Measurements from ENCODE around the gene SLC5A5. TPM values are rescaled to one million over a fixed set of nuclear protein-coding genes. Genes with fewer than 3 reads are reported as not detected.
"Not testable (repeated sequence)": the region's sequence is repeated elsewhere in the genome, so short reads cannot be mapped to it uniquely, and the experiment has no call there.

Gene SLC5A5
- polyA plus RNA-seq, 1 donor from 2014 or later, result not detected

DNA sequence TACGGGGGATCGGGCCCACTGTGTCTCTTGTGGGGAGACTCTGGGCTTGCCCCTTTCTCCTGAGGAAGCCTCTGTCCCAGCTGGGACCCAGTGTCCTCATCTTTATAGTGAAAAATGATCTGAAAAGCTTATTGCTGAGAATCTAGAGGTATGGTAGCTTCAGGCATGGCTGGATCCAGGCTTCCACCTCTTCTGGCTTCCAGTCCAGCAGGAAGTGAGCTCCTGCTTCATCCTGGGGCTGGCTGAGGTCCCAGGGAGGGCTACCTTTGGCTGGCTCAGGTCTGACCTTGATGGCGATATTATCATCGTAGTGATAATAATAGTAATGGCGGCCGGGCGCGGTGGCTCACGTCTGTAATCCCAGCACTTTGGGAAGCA is 3.0 kb downstream of the SLC5A5 start:
- Mint-ChIP-seq H3K9me3 (no peaks in the 10 kb centered on the region), H3K27me3 (peaks cover 15% of the 10 kb centered on the region), H3K4me3 (peak overlapping the region in 3 of 4 donors; percentile 22 to 85 (median 23))

DNA sequence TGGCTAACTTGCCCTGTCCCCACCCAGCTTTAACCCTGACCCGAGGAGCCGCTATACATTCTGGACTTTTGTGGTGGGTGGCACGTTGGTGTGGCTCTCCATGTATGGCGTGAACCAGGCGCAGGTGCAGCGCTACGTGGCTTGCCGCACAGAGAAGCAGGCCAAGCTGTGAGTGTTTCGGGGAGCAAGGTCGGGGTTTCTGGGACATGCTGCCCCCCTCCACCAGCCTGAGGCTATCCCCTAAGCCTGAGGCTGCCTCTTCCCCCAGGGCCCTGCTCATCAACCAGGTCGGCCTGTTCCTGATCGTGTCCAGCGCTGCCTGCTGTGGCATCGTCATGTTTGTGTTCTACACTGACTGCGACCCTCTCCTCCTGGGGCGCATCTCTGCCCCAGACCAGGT is 6.0 kb downstream of the SLC5A5 start:
- H3K27me3 Mint-ChIP-seq, result peaks cover 8% of the 10 kb centered on the region
- no peak overlapping the region for H3K4me3 Mint-ChIP-seq
- H3K36me3 Mint-ChIP-seq, result no peaks in the 10 kb centered on the region
- no peak overlapping the region for H3K27ac Mint-ChIP-seq
- no peaks in the 10 kb centered on the region for H3K9me3 Mint-ChIP-seq
- H3K4me1 Mint-ChIP-seq, result peaks cover 1 to 5% (median 5%) of the 10 kb centered on the region in 3 donors

More for the DNA sequence above, 3.0 kb downstream of the SLC5A5 start:
- peaks cover 0 to 2% (median 1%) of the 10 kb centered on the region in 3 donors for H3K4me1 Mint-ChIP-seq
- no peaks in the 10 kb centered on the region for H3K36me3 Mint-ChIP-seq
- H3K27ac Mint-ChIP-seq, result peak overlapping the region in 2 of 3 donors; percentile 78 to 84

DNA sequence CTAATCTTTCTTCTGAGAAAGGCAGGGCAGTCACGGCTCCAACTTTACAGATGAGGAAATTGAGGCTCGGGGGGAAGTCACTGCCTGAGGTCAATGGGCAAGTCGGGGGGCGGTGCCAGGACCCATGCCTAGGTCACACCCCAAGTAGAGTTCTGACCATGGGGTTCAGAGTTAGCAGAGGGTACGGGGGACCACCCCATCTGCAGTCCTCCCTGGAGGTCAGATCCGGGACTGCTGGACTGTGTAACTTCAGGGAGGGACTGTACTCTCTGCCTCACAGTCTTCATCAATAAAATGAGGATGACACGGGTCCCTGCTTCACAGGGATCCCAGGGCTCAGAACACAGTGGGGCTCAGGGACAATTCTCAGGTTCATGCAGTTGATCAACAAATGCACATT is 7.7 kb downstream of the SLC5A5 start:
- H3K4me1 Mint-ChIP-seq, result peaks cover 4 to 10% (median 10%) of the 10 kb centered on the region in 3 donors
- H3K36me3 Mint-ChIP-seq, result no peaks in the 10 kb centered on the region
- peaks cover 6% of the 10 kb centered on the region for H3K27me3 Mint-ChIP-seq
- H3K27ac Mint-ChIP-seq, result no peak overlapping the region
- no peak overlapping the region for H3K4me3 Mint-ChIP-seq
- no peaks in the 10 kb centered on the region for H3K9me3 Mint-ChIP-seq

DNA sequence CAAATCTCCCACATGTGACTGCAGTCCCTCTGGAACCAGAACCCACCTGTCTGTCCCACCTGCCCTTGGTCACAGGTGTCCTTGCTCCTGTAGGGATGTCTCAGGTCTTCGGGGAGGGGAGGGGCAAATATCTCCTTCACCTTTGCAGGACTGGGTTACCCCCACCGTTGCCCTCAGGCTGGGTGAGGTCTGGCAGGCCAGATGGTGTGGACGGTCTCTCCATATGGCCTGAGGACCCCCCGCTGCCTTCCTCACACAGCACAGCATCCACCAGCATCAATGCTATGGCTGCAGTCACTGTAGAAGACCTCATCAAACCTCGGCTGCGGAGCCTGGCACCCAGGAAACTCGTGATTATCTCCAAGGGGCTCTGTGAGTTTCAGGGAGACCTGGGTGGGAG is 10.0 kb downstream of the SLC5A5 start:
- Mint-ChIP-seq H3K4me3 (no peak overlapping the region), H3K27me3 (peaks cover 4% of the 10 kb centered on the region), H3K27ac (peak overlapping the region in 1 of 3 donors; percentile 65), H3K4me1 (peaks cover 13 to 21% (median 18%) of the 10 kb centered on the region in 3 donors), H3K9me3 (no peaks in the 10 kb centered on the region), H3K36me3 (no peaks in the 10 kb centered on the region)

DNA sequence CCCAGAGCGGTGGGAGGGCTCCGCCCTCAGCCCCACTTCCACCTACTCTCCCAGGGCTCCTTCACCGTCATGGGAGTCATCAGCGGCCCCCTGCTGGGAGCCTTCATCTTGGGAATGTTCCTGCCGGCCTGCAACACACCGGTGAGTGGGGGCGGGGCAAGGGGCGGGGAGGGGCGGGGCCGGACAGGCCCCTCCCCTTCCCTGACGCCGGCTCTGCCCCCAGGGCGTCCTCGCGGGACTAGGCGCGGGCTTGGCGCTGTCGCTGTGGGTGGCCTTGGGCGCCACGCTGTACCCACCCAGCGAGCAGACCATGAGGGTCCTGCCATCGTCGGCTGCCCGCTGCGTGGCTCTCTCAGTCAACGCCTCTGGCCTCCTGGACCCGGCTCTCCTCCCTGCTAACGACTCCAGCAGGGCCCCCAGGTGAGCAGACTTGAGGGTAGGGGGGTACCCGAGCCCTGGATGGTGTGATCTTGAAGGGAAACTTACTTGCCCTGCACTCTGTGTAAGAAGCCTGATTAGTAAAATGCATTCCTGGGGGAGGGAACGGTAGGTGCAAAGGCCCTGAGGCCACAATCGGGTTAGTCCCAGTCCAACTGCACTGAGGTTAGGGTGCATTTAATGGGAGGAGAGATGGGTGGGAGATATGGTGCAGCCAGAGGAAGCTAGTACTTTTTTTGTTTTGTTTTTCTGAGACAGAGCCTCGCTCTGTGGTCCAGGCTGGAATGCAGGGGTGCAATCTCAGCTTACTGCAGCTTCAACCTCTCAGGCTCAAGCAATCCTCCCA is 12.1 kb downstream of the SLC5A5 start:
- H3K9me3 Mint-ChIP-seq, result no peaks in the 10 kb centered on the region
- H3K27me3 Mint-ChIP-seq, result peaks cover 4% of the 10 kb centered on the region
- no peaks in the 10 kb centered on the region for H3K36me3 Mint-ChIP-seq
- peak overlapping the region in 2 of 3 donors; percentile 88 to 93 for H3K27ac Mint-ChIP-seq
- H3K4me1 Mint-ChIP-seq, result peaks cover 15 to 22% (median 18%) of the 10 kb centered on the region in 3 donors
- peak overlapping the region in 2 of 4 donors; percentile 62 to 79 for H3K4me3 Mint-ChIP-seq

DNA sequence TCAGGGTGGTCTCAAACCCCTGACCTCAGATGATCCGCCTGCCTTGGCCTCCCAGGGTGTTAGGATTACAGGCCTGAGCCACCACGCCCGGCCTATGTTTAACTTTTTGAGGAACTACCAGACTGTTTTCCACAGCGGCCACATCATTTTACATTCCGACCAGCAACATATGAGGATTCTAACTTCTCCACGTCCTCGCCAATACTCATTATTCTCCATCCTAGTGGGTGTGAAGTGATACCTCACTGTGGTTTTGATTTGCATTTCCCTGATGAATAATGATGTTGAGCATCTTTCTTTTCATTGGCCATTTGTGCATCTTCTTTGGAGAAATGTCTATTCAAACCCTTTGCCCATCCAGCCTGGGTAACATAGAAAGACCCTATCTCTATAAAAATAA is 14.8 kb downstream of the SLC5A5 start:
- Mint-ChIP-seq H3K4me3 (peak overlapping the region in 1 of 4 donors; percentile 38), H3K4me1 (peaks cover 15 to 17% (median 15%) of the 10 kb centered on the region in 3 donors), H3K9me3 (peaks cover 0 to 2% (median 0%) of the 10 kb centered on the region in 3 donors), H3K27ac (no peak overlapping the region), H3K27me3 (peaks cover 2% of the 10 kb centered on the region), H3K36me3 (peaks cover 4% of the 10 kb centered on the region)

DNA sequence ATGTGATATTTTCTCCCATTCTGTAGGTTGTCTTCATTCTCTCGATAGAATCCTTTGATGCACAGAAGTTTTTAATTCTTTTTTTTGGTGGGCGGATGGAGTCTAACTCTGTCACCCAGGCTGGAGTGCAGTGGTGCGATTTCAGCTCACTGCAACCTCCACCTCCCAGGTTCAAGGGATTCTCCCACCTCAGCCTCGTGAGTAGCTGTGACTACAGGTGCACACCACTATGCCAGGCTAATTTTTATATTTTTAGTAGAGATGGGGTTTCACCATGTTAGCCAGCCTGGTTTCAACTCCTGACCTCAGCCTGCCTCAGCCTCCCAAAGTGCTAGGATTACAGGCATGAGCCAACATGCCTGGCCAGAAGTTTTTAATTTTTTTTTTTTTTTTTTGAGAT is 15.5 kb downstream of the SLC5A5 start:
- H3K27me3 Mint-ChIP-seq, H3K27ac Mint-ChIP-seq: not testable (repeated sequence)
- H3K4me1 Mint-ChIP-seq, result peaks cover 15 to 17% (median 15%) of the 10 kb centered on the region in 3 donors

DNA sequence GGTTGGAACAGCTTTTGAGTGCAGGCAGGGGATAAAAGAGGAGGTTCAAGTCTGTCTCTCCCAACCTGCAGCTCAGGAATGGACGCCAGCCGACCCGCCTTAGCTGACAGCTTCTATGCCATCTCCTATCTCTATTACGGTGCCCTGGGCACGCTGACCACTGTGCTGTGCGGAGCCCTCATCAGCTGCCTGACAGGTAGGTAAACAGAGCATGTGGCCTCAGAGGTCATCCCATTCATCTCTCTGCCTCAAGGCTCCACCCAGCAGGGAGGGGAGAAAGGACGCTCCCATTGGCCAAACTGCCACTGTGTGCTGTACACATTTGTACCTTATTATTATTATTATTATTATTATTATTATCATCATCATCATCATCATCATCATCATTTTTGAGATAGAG is 16.5 kb downstream of the SLC5A5 start:
- H3K9me3 Mint-ChIP-seq, result peaks cover 0 to 2% (median 0%) of the 10 kb centered on the region in 3 donors
- peaks cover 1% of the 10 kb centered on the region for H3K27me3 Mint-ChIP-seq
- H3K36me3 Mint-ChIP-seq, result peaks cover 4% of the 10 kb centered on the region
- no peak overlapping the region for H3K4me3 Mint-ChIP-seq
- H3K27ac Mint-ChIP-seq, result no peak overlapping the region
- H3K4me1 Mint-ChIP-seq, result peaks cover 15 to 17% (median 15%) of the 10 kb centered on the region in 3 donors

More for the DNA sequence above, 15.5 kb downstream of the SLC5A5 start:
- not testable (repeated sequence) for H3K9me3 Mint-ChIP-seq, H3K4me3 Mint-ChIP-seq, H3K36me3 Mint-ChIP-seq

DNA sequence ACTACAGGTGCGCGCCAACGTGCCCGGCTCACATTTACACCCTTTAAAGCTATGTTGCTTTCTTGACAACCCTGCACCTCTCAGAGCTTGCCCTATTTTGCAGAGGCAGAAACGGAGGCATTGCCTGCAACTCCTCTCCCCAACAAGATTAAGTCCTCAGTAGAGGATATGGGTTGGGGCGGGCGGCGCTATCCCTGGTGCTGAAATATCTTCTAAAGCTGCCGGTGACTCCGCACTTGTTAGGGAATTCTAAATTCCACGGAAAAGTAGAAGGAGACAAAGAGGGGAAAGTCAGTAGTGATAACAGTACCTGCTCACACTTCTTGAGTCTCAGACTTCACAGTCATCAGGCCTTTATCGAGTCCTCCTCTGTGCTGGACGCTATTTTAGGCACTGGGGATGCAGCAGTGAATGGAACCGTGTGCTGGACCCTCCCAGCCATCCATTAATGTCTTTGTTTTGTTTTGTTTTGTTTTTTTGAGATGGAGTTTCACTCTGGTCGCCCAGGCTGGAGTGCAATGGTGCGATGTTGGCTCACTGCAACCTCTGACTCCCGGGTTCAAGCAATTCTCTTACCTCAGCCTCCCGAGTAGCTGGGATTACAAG is 18.0 kb downstream of the SLC5A5 start:
- Mint-ChIP-seq H3K4me3 (no peak overlapping the region), H3K4me1 (peaks cover 10 to 12% (median 11%) of the 10 kb centered on the region in 3 donors), H3K9me3 (peaks cover 0 to 2% (median 0%) of the 10 kb centered on the region in 3 donors), H3K27me3 (peaks cover 1% of the 10 kb centered on the region), H3K36me3 (peaks cover 4% of the 10 kb centered on the region), H3K27ac (no peak overlapping the region)

DNA sequence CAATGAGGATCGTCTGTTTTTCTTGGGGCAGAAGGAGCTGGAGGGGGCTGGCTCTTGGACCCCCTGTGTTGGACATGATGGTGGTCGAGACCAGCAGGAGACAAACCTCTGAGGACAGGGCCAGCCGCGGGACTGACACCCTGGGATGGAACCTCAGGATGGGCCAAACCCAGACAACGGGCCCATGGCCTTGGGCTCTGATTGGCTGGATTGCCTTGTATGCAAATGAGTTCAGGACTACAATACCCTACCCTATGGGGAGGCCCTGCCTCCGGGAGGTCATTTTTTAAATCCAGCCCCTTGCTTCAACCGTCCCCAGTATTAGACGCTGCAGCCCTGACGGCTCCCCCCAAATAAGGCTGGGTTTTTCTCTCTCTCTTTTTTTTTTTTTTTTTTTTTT is 22.0 kb downstream of the SLC5A5 start:
- no peak overlapping the region for H3K4me3 Mint-ChIP-seq
- no peaks in the 10 kb centered on the region for H3K4me1 Mint-ChIP-seq
- no peak overlapping the region for H3K27ac Mint-ChIP-seq
- peaks cover 0 to 2% (median 0%) of the 10 kb centered on the region in 3 donors for H3K9me3 Mint-ChIP-seq
- H3K27me3 Mint-ChIP-seq, result peaks cover 8% of the 10 kb centered on the region
- H3K36me3 Mint-ChIP-seq, result peaks cover 4% of the 10 kb centered on the region

DNA sequence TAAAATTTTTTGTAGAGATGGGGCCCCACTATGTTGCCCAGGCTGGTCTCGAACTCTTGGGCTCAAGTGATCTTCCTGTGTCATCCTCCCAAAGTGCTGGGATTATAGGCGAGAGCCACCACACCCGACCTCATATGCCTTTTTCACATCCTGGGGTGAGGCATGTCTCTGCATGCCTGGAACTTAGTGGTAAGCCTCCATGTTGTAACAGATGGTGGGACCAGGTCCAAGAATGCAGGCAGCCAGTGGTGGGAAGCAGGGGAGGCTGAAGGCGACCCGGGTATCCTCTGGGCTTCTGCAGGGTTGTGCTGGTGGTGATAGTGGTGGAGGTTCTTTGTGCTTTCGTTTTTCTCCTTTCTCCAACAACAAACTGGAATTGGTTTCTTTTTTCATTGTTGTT is 31.0 kb downstream of the SLC5A5 start:
- H3K27ac Mint-ChIP-seq, result no peak overlapping the region
- peaks cover 0 to 2% (median 0%) of the 10 kb centered on the region in 3 donors for H3K9me3 Mint-ChIP-seq

DNA sequence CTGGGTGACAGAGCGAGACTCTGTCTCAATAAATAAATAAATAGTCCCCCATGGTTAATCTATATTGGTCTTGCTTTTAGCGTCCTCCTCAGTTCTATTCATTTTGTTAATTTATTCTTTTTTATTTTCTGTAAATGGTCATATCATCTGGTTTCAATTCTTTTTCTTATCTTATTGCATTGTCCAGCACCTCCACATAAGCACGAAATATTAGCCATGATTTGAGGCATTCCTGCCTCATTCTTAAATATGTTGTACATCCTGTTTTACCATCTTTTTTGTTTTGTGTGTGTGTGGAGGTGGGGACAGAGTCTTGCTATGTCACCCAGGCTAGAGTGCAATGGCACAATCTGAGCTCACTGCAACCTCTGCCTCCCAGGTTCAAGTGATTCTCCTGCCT is 36.5 kb downstream of the SLC5A5 start:
- H3K27me3 Mint-ChIP-seq, result peaks cover 7% of the 10 kb centered on the region
- H3K4me3 Mint-ChIP-seq, result no peak overlapping the region
- H3K36me3 Mint-ChIP-seq, result no peaks in the 10 kb centered on the region
- peaks cover 0 to 2% (median 0%) of the 10 kb centered on the region in 3 donors for H3K4me1 Mint-ChIP-seq
- H3K27ac Mint-ChIP-seq, result no peak overlapping the region
- peaks cover 2 to 6% (median 4%) of the 10 kb centered on the region in 3 donors for H3K9me3 Mint-ChIP-seq

More for the DNA sequence above, 31.0 kb downstream of the SLC5A5 start:
- peaks cover 22% of the 10 kb centered on the region for H3K27me3 Mint-ChIP-seq
- H3K4me3 Mint-ChIP-seq, result no peak overlapping the region
- H3K4me1 Mint-ChIP-seq, result peaks cover 0 to 2% (median 0%) of the 10 kb centered on the region in 3 donors
- H3K36me3 Mint-ChIP-seq, result peaks cover 3% of the 10 kb centered on the region

DNA sequence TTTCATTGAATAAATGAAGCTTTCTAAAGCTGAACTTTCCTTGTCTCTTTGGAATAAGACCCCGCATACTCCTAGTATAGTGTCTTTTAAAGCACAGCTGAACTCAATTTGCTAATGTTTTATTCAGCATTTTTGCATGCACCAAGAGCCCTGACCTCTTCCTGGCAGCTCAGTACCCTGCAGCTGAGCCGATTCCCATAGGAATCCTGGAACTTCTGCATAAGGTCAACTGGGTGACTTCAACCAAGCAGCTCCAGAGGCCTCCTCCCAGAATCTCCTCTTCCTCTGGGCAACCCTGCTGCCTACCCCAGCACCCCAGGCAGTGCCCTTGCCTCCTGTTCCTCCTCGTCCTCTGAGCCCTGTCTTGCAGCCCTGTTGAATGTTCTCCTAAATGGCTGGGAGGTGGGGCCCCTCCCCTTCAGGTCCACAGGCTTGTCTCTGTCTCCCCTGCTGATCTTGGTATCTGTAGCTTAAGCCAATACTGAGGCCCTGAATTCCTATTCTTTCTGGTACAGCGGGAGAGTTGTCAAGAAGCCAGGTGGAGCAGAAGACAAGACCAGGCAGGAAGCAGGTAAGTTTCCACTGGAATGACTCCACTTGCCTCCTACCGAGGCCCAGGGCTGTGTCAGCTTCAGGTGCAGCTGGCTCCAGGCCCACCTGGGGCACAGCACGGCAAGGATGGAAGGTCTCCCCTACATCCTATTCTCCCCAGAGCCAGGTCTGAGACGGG is 37.4 kb downstream of the SLC5A5 start:
- peaks cover under 1% of the 10 kb centered on the region for H3K27me3 Mint-ChIP-seq
- H3K9me3 Mint-ChIP-seq, result peaks cover 2 to 11% (median 11%) of the 10 kb centered on the region in 3 donors
- H3K36me3 Mint-ChIP-seq, result no peaks in the 10 kb centered on the region
- H3K27ac Mint-ChIP-seq, result no peak overlapping the region
- H3K4me1 Mint-ChIP-seq, result peaks cover 0 to under 1% (median 0%) of the 10 kb centered on the region in 3 donors
- H3K4me3 Mint-ChIP-seq, result no peak overlapping the region

DNA sequence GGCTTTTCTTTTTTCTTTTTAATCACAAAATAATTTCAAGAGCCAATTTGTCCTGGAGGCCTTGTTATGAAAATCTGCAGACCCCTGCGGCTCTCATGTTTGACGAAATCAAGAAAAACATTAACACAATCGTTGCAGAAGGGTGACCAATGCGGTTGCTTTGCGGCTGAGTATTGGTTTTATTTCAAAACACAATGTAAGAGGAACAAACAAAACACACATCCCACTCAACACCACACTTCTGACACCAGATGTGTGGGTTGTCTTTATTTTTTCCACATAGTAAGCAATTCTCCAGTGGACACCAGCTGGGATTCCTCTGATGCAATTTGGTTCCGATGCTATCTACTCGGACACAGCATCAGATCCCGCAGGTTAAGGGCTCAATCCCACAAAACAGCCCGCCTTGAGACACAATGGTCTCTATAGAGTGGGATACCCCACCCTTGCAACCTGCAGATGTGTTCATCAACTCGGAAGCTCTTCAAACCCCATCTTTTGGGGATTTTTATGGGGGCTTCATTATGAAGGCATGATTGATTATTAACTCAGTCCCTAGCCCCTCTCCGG is 39.1 kb downstream of the SLC5A5 start:
- H3K27me3 Mint-ChIP-seq, result no peaks in the 10 kb centered on the region
- no peak overlapping the region for H3K4me3 Mint-ChIP-seq
- no peaks in the 10 kb centered on the region for H3K36me3 Mint-ChIP-seq

More for the DNA sequence above, 39.1 kb downstream of the SLC5A5 start:
- Mint-ChIP-seq H3K9me3 (peaks cover 2 to 11% (median 11%) of the 10 kb centered on the region in 3 donors), H3K4me1 (no peaks in the 10 kb centered on the region), H3K27ac (no peak overlapping the region)
